ENCODE data around the gene TRIM7. TPM values are rescaled to one million over a fixed set of nuclear protein-coding genes. Genes with fewer than 3 reads are reported as not detected.
"Not testable (repeated sequence)": the region's sequence is repeated elsewhere in the genome, so short reads cannot be mapped to it uniquely, and the experiment has no call there.

The TRIM7 gene
- polyA plus RNA-seq, 12 donors: 2.3 to 24.0 (median 13.9) TPM; not detected in 1

GRCh38 chr5:181195249-181195761, 9.7 kb downstream of the TRIM7 start:
- no peak for DNase-seq

- DNase-seq: no peak
Measured at GRCh38 chr5:181194489-181195248, 10.3 kb downstream of the TRIM7 start.

- DNase-seq: no peak
Measured at GRCh38 chr5:181193656-181194055, 11.3 kb downstream of the TRIM7 start.

GRCh38 chr5:181192337-181193046, 12.5 kb downstream of the TRIM7 start:
- no peak for DNase-seq

GRCh38 chr5:181191526-181192336, 13.3 kb downstream of the TRIM7 start:
- DNase-seq: peak; percentile 98

GRCh38 chr5:181190711-181191525, 14.1 kb downstream of the TRIM7 start:
- DNase-seq: no peak

- DNase-seq: no peak
Measured at GRCh38 chr5:181189962-181190710, 14.9 kb downstream of the TRIM7 start.

- DNase-seq: peak; percentile 27
Measured at GRCh38 chr5:181189363-181189961, 15.5 kb downstream of the TRIM7 start.

GRCh38 chr5:181188700-181189362, 16.2 kb downstream of the TRIM7 start:
- DNase-seq: peak; percentile 91

- peak; percentile 73 for DNase-seq
Measured at GRCh38 chr5:181187500-181188213, 17.3 kb downstream of the TRIM7 start.

GRCh38 chr5:181186986-181187499, 18.0 kb downstream of the TRIM7 start:
- DNase-seq: no peak

GRCh38 chr5:181186022-181186421, 19.0 kb downstream of the TRIM7 start:
- DNase-seq: no peak

GRCh38 chr5:181185560-181185959, 19.4 kb downstream of the TRIM7 start:
- no peak for DNase-seq

- no peak for DNase-seq
Measured at GRCh38 chr5:181184845-181185216, 20.2 kb downstream of the TRIM7 start.

- no peak for DNase-seq
Measured at GRCh38 chr5:181182651-181183050, 22.3 kb downstream of the TRIM7 start.

- no peak for DNase-seq
Measured at GRCh38 chr5:181181650-181182565, 23.1 kb downstream of the TRIM7 start.

- DNase-seq: not testable (repeated sequence)
Measured at GRCh38 chr5:181177559-181177958, 27.4 kb downstream of the TRIM7 start.

Data from muscle of arm (tissue), 12 donors.